Activated gamma-delta T cell treated with Interleukin-2 at 50 U/mL for 16 hours (primary cell): ENCODE measurements around the gene UTP3.
"Not testable (repeated sequence)": the region's sequence is repeated elsewhere in the genome, so short reads cannot be mapped to it uniquely, and the experiment has no call there.

Experiments
- DNase-seq: peaks from one replicate; pipeline ENCODE4 v3.0.0-alpha.2; 2020

Gene UTP3

GRCh38 chr4:70687821-70688794 is at the start of gene UTP3:
Gene UTP3, plus strand, starts transcription at chr4:70688532. Its CDS starts 146 bp downstream, at chr4:70688678.
- DNase-seq, result peak; percentile 90

- no peak for DNase-seq
Measured at GRCh38 chr4:70640192-70640591, 48.1 kb upstream of the UTP3 start.

- DNase-seq, result not testable (repeated sequence)
Measured at GRCh38 chr4:70650741-70651140, 37.6 kb upstream of the UTP3 start.

- no peak for DNase-seq
Measured at GRCh38 chr4:70651864-70652506, 36.3 kb upstream of the UTP3 start.

- no peak for DNase-seq
Measured at GRCh38 chr4:70654605-70655011, 33.7 kb upstream of the UTP3 start.

- DNase-seq, result no peak
Measured at GRCh38 chr4:70657326-70657725, 31.0 kb upstream of the UTP3 start.

- DNase-seq, result no peak
Measured at GRCh38 chr4:70658418-70658817, 29.9 kb upstream of the UTP3 start.

GRCh38 chr4:70660106-70660505 is 28.2 kb upstream of the UTP3 start:
- no peak for DNase-seq

GRCh38 chr4:70661309-70661922 is 26.9 kb upstream of the UTP3 start:
- DNase-seq, result not testable (repeated sequence)

GRCh38 chr4:70666369-70666768 is 22.0 kb upstream of the UTP3 start, which contains the start of gene JCHAIN:
Gene JCHAIN, minus strand, starts transcription at chr4:70666508. Its CDS starts 18 bp downstream, at chr4:70666490.
- no peak for DNase-seq

- DNase-seq, result no peak
Measured at GRCh38 chr4:70667740-70668535, 20.4 kb upstream of the UTP3 start.

- DNase-seq, result no peak
Measured at GRCh38 chr4:70670332-70671014, 17.9 kb upstream of the UTP3 start.

GRCh38 chr4:70671091-70671490 is 17.2 kb upstream of the UTP3 start:
- DNase-seq, result no peak

GRCh38 chr4:70674191-70674590 is 14.1 kb upstream of the UTP3 start:
- DNase-seq, result no peak

GRCh38 chr4:70674731-70675130 is 13.6 kb upstream of the UTP3 start:
- DNase-seq, result no peak

GRCh38 chr4:70676554-70677090 is 11.7 kb upstream of the UTP3 start:
- DNase-seq, result no peak

GRCh38 chr4:70678383-70678999 is 9.8 kb upstream of the UTP3 start:
- no peak for DNase-seq

GRCh38 chr4:70680934-70681333 is 7.4 kb upstream of the UTP3 start:
- no peak for DNase-seq

- no peak for DNase-seq
Measured at GRCh38 chr4:70681704-70682103, 6.6 kb upstream of the UTP3 start.

GRCh38 chr4:70682142-70682541 is 6.2 kb upstream of the UTP3 start:
- not testable (repeated sequence) for DNase-seq

GRCh38 chr4:70687392-70687791 is 940 bp upstream of the UTP3 start:
- DNase-seq, result no peak
